HUES48 (cell line): ENCODE results near the gene TMEM214.

Experiments used
- H3K27ac ChIP-seq: one replicate; pipeline ENCODE4 v1.7.0; 2013; ENCODE audit warnings: low read depth, low read length, inconsistent platforms
- H3K27me3 ChIP-seq: 2 replicates; pipeline ENCODE4 v1.6.1; 2013; ENCODE audit warnings: mild to moderate bottlenecking, low read length; ENCODE audit not compliant: control insufficient read depth, insufficient read depth
- H3K36me3 ChIP-seq: 2 replicates; pipeline ENCODE4 v1.6.1; 2013; ENCODE audit warnings: low read length; ENCODE audit not compliant: control insufficient read depth, insufficient read depth
- H3K4me1 ChIP-seq: 2 replicates; pipeline ENCODE4 v1.6.1; 2013; ENCODE audit warnings: mild to moderate bottlenecking, low read length; ENCODE audit not compliant: control insufficient read depth, insufficient read depth
- H3K4me3 ChIP-seq: 2 replicates; pipeline ENCODE4 v1.5.1; 2013; ENCODE audit warnings: mild to moderate bottlenecking, low read depth, low read length
- H3K9ac ChIP-seq: 2 replicates; pipeline ENCODE4 v1.6.1; 2013; ENCODE audit warnings: mild to moderate bottlenecking, low read depth, low read length, moderate library complexity
- H3K9me3 ChIP-seq: 2 replicates; pipeline ENCODE4 v1.6.1; 2013; ENCODE audit warnings: low read length; ENCODE audit not compliant: control insufficient read depth, insufficient read depth

Gene TMEM214

DNA sequence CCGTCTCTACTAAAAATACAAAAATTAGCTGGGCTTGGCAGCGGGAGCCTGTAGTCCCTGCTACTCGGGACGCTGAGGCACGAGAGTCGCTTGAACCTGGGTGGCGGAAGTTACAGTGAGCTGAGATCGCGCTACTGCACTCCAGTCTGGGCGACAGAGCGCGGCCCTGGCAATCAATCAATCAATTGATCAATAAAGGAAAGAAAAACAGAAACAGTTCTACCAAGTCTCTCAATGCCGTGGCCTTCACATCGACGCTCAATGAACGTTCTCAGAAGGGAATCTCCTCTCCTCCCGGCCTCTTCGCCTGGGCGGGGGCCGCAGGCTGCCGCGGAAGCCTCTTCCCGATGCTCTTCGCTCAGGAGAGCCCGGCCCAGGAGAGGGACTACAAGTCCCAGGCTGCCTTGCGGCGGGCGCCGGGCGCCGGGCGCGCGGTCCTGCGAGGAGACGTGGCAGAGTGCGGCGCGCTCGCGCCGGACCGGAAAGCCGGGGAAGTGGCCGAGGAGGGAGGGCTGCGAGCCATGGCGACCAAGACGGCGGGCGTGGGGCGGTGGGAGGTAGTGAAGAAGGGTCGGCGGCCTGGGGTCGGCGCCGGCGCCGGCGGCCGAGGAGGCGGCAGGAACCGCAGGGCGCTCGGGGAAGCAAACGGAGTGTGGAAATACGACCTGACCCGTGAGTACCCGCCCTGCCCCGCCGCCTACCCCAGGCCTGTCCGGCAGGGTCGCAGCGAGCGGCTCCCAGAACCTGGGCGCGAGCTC, at the start of gene TMEM214:
Gene TMEM214 (plus strand): TSS at position 471 of the 758 bp plus-strand sequence. CDS start 51 bp downstream, at position 522.
- Histone ChIP-seq H3K9me3 (no peaks in the 10 kb centered on the region), H3K36me3 (peaks cover 33% of the 10 kb centered on the region), H3K4me1 (no peaks in the 10 kb centered on the region), H3K27me3 (no peaks in the 10 kb centered on the region), H3K9ac (peak within 1 kb of the TSS; percentile 80), H3K4me3 (peak within 1 kb of the TSS; percentile 99), H3K27ac (peak within 1 kb of the TSS; percentile 15)

DNA sequence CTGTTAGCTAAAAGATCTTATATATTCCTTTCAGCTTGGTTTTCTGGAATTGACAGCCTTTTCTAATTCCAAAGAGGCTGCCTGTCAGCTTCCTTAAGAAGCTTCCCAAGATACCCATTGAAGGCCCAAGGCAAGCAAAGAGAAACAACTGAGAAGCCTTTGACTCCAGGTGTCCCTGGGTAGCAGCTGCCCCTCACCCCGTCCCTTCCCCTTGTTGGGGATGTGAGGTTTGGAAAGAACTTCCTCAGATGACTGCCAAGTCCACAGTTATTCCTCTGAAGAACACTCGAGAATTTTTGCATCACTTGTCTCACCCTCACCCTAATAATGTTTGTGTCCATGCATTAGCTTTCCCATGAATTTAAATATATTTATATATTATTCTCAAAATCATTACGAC, 49.0 kb upstream of the TMEM214 start:
- no peak overlapping the region for H3K4me3 ChIP-seq
- no peak overlapping the region for H3K9ac ChIP-seq
- no peaks in the 10 kb centered on the region for H3K9me3 ChIP-seq
- H3K27me3 ChIP-seq, result no peaks in the 10 kb centered on the region
- no peaks in the 10 kb centered on the region for H3K4me1 ChIP-seq
- H3K27ac ChIP-seq, result no peak overlapping the region
- no peaks in the 10 kb centered on the region for H3K36me3 ChIP-seq

GRCh38 chr2:26985807-26986206, 47.0 kb upstream of the TMEM214 start:
- no peaks in the 10 kb centered on the region for H3K9me3 ChIP-seq
- H3K4me3 ChIP-seq, result no peak overlapping the region
- H3K27ac ChIP-seq, result no peak overlapping the region
- no peak overlapping the region for H3K9ac ChIP-seq
- no peaks in the 10 kb centered on the region for H3K27me3 ChIP-seq
- H3K4me1 ChIP-seq, result no peaks in the 10 kb centered on the region
- no peaks in the 10 kb centered on the region for H3K36me3 ChIP-seq

DNA sequence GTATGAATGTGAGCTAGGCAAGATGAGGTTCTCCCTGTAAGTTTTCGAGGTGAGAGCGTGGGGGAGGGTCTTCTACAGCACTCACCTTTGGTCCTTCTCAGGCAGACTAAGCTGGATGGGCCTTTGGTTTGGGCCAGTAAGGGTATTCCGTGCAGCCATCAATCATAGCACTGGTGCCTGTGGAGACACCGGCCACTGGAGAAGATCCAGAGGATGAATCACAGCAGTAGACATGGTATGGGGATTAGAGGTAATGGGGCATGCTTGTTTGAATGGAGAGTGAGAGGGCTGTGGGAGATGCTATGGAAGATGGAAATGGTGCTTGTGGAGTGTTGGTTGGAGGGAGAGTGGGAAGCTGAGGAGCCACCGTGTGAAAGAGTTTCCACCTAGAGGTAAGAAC, 46.2 kb upstream of the TMEM214 start:
- H3K9me3 ChIP-seq, result no peaks in the 10 kb centered on the region
- no peaks in the 10 kb centered on the region for H3K27me3 ChIP-seq
- H3K27ac ChIP-seq, result no peak overlapping the region
- no peak overlapping the region for H3K9ac ChIP-seq
- no peak overlapping the region for H3K4me3 ChIP-seq
- H3K4me1 ChIP-seq, result no peaks in the 10 kb centered on the region
- no peaks in the 10 kb centered on the region for H3K36me3 ChIP-seq

DNA sequence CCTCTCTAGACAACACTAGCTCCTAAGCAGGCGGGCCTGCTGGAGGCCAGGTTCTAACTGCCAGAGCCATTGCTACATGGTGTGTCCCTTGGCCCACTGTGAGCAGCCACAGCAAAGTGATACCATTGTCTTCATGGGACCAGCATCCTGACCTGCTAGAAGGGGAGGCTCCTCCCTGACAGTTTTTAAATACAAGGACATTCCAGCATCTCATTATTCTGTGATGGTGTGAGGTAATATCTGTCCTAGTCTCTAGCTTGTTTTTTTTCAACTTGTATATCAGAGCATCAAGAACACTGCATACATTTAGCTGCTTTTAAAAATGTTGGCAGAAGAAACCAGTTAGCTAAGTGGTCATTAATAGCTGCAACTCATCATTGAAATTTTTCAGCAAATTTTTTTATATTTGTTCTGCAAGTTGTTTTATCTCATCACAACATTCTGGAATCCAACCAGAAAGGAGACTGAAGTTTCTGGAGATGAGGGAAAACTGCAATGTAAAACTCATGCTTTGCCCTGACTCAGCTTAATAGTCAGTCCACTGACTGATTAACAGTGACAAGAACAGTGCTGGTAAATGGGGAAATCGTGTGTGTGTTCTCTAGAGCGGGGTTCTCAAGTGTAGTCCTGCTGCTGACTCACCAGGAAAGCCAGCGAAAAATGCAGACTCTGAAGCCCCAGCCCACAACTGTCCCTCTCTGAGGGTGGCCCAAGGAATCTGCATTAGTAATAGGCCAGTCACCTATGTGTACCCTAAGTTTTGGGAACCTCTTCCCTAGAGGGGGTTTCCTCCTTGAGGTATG, 44.5 kb upstream of the TMEM214 start:
- H3K9me3 ChIP-seq, result no peaks in the 10 kb centered on the region
- no peak overlapping the region for H3K4me3 ChIP-seq
- H3K4me1 ChIP-seq, result no peaks in the 10 kb centered on the region
- H3K9ac ChIP-seq, result no peak overlapping the region
- no peaks in the 10 kb centered on the region for H3K27me3 ChIP-seq
- H3K27ac ChIP-seq, result no peak overlapping the region
- H3K36me3 ChIP-seq, result no peaks in the 10 kb centered on the region

DNA sequence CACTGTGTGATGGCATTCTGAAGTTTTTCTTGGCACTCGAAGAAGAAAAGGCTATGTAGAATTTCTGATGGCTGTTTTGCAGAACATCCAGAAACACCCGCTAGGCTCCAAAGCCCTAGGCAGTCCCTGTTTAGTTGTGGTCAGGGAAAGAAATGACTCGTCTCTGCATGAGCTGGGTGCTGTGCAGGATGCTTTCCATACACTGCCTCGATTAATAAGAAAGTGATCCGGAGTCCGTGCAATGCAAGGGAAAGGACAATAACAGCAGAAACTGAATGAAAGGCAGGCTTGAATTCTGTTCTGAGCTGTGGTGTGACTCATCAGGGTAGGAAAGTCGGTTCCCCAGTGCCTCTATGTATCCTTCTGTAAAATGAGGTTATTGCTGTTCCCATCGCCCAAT, 43.6 kb upstream of the TMEM214 start:
- H3K36me3 ChIP-seq, result no peaks in the 10 kb centered on the region
- H3K9me3 ChIP-seq, result no peaks in the 10 kb centered on the region
- no peak overlapping the region for H3K4me3 ChIP-seq
- no peaks in the 10 kb centered on the region for H3K27me3 ChIP-seq
- H3K4me1 ChIP-seq, result no peaks in the 10 kb centered on the region
- H3K27ac ChIP-seq, result no peak overlapping the region
- no peak overlapping the region for H3K9ac ChIP-seq

GRCh38 chr2:26991717-26992116, 41.0 kb upstream of the TMEM214 start:
- Histone ChIP-seq H3K4me1 (no peaks in the 10 kb centered on the region), H3K27me3 (no peaks in the 10 kb centered on the region), H3K36me3 (no peaks in the 10 kb centered on the region), H3K27ac (no peak overlapping the region), H3K9me3 (no peaks in the 10 kb centered on the region), H3K4me3 (no peak overlapping the region), H3K9ac (no peak overlapping the region)

DNA sequence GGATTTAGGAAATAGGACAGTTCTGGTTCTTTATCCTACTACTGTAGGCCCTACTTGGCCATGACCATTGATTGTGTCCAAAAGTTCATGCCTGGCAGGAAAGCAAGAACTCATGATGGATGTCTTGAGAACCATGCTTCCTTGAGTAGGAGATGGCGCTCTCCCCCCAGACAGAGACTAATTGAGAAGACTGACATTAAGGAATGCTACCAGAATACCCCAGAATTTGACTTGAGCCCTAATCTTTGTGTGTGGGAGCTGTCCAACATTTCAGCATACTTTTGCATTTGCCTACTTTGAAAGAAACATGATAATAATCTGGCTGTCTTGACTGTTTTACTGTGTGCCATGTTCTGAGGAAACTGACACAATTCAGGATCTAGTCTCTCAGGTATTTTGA, 39.0 kb upstream of the TMEM214 start:
- Histone ChIP-seq H3K36me3 (no peaks in the 10 kb centered on the region), H3K9ac (no peak overlapping the region), H3K4me1 (no peaks in the 10 kb centered on the region), H3K9me3 (no peaks in the 10 kb centered on the region), H3K4me3 (no peak overlapping the region), H3K27ac (no peak overlapping the region), H3K27me3 (no peaks in the 10 kb centered on the region; the same call in 1 of the 2 replicates)

DNA sequence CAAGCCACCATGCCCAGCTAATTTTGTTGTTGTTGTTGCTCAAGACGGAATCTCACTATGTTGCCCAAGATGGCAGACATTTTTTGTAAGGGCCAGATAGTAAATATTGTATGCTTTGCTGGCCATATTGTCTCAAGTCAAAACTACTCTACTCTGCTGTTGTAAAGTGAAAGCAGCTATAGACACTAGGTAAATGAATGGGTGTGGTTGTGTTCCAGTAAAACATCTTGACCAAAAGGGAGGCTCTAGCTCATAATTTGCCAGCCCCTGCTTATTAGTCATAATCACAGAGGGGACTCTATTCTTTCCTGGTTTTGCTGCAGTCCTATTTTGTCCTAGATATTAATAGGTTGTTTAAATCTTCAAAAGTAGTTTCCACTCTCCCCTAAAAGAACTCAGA, 37.8 kb upstream of the TMEM214 start:
- Histone ChIP-seq H3K9ac (no peak overlapping the region), H3K27ac (no peak overlapping the region), H3K9me3 (no peaks in the 10 kb centered on the region)

DNA sequence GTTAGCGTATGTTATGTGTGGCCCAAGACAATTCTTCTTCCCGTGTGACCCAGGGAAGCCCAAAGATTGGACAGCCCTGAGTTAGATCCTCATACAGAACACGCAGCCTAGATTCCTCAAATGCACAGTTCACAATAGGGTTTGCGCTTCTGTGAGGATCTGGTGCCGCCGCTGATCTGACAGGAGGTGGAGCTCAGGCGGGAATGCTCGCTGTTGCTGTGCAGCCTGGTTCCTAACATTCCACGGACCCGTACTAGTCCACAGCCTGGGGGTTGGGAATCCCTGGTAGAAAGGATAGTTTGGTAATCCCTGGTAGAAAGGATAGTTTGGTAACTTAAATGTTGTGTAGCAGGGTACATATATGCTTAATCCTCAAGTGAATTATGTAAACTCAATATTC, 35.4 kb upstream of the TMEM214 start:
- Histone ChIP-seq H3K27me3 (no peaks in the 10 kb centered on the region; the same call in 1 of the 2 replicates), H3K4me3 (no peak overlapping the region), H3K9me3 (no peaks in the 10 kb centered on the region), H3K36me3 (no peaks in the 10 kb centered on the region), H3K4me1 (no peaks in the 10 kb centered on the region), H3K27ac (no peak overlapping the region), H3K9ac (no peak overlapping the region)

More for the DNA sequence above, 37.8 kb upstream of the TMEM214 start:
- Histone ChIP-seq H3K4me1 (no peaks in the 10 kb centered on the region), H3K4me3 (no peak overlapping the region), H3K36me3 (no peaks in the 10 kb centered on the region), H3K27me3 (no peaks in the 10 kb centered on the region; the same call in 1 of the 2 replicates)

DNA sequence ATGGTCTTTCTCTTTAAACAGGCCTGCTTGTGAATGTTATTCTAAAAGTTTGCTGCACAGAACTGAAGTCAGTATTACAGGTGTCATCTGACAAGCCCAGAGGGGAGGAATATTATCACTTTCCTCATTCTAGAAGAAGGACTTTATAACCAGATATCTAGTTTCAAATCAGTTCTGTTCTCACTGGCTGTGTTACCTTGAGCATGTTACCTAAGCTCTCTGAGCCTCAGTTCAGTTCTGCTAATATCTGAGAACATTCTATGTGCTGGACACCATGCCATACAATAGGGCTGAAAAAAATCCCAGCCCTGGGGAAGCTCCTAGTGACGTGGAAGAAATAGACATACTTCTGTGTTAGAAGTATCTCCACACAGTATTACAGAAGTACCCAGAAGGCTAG, 34.4 kb upstream of the TMEM214 start:
- H3K27me3 ChIP-seq, result no peaks in the 10 kb centered on the region; the same call in 1 of the 2 replicates
- no peak overlapping the region for H3K27ac ChIP-seq
- H3K9me3 ChIP-seq, result no peaks in the 10 kb centered on the region
- no peak overlapping the region for H3K9ac ChIP-seq
- no peaks in the 10 kb centered on the region for H3K4me1 ChIP-seq
- no peaks in the 10 kb centered on the region for H3K36me3 ChIP-seq
- H3K4me3 ChIP-seq, result no peak overlapping the region
